ENCODE results near the gene IGF2R.
A peak's percentile ranks its signal among the peaks of the same experiment; 100 is the strongest.

DNA sequence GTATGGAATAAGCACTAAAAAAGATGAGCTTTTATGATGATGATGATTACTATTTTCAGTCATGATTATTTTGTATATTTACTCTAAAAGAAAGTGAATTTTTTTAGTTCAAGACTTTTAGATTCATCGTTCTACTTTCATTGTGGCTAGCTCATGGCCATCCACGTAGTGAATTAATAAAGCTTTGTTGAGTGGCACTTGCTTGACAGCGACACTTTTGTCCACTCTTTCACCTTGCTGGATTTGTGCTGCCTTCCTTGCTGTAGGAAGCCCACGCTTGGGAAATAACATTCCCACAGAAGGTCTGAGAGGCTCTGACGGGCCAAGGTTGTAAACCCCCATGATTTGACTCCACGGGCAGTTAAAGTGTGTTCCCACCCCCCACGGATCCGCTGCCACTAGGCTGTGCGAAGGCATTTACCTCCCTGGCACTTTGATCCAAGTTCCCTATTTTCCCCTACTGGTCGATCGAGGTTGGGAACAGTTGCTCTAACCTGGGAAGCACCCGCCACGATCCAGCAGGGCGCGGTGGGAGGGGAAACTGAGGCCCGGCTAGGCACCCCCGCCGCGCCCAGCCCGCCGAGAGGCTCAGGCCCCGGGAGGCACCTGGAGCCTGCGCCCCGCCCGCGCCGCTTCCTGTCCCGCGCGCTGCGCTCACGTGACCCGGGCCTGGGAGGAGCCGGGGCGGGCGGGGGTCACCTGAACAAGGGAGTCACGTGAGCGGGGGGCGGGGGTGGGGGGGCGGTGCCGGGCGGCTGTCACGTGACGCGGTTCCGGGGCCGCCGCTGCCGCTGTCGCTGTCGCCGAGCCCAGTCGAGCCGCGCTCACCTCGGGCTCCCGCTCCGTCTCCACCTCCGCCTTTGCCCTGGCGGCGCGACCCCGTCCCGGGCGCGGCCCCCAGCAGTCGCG is at the start of gene IGF2R:
- TF ChIP-seq POLR2A (IDR thresholded peaks at IDR 0.05) (peak; percentile 60), POLR2AphosphoS5 (IDR thresholded peaks at IDR 0.05) (peak; percentile 84 to 91 (median 91))
- TF ChIP-seq, protein P1, sequence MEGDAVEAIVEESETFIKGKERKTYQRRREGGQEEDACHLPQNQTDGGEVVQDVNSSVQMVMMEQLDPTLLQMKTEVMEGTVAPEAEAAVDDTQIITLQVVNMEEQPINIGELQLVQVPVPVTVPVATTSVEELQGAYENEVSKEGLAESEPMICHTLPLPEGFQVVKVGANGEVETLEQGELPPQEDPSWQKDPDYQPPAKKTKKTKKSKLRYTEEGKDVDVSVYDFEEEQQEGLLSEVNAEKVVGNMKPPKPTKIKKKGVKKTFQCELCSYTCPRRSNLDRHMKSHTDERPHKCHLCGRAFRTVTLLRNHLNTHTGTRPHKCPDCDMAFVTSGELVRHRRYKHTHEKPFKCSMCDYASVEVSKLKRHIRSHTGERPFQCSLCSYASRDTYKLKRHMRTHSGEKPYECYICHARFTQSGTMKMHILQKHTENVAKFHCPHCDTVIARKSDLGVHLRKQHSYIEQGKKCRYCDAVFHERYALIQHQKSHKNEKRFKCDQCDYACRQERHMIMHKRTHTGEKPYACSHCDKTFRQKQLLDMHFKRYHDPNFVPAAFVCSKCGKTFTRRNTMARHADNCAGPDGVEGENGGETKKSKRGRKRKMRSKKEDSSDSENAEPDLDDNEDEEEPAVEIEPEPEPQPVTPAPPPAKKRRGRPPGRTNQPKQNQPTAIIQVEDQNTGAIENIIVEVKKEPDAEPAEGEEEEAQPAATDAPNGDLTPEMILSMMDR (IDR thresholded peaks at IDR 0.05): peak in 2 of 3 donors; percentile 27 to 34

Measured in breast epithelium (tissue), 3 donors.